ENCODE results near the gene TFDP1.

TFDP1 gene

DNA sequence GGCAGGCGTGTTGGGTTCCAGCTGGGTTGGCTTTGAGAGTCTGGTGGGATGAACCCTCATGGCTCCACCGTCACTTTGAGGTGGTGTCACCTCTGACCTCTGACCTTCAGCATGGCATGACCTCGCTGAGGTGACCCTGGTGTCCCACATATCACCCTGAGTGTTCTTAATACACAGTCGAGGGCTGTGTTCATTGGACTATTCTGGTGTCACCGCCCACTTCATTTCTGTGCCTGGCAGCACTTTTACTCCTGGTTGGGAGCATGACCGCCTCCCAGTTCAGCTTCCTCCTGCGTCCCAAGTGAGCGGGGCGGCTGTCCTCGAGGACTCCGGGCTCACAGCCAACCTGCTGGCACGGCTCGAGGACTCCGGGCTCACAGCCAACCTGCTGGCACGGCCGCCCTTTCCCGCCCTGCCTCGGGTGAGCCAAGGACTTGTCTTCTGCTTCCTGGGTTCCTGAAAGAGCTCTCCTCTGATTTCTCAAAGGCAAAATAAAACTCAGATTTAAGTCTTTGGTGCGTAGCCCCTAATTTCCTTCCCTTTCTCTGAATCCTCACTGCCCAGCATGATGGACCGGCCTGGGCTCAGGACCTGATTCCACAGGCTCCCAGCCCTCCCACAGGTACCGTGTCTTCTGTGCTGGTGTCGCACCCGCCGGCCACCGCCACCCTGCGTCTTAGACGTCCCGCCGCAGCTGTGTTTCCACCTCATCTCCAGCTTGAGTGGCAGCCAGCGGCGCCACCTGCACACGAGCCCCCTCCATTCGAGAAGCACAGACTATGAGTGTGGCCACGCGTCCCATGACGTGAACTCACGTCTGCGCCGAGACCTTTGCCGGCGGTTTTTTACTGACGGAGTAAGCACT lies 63.0 kb downstream of the TFDP1 start:
- peak; percentile 33 to 94 (median 82) for DNase-seq

DNA sequence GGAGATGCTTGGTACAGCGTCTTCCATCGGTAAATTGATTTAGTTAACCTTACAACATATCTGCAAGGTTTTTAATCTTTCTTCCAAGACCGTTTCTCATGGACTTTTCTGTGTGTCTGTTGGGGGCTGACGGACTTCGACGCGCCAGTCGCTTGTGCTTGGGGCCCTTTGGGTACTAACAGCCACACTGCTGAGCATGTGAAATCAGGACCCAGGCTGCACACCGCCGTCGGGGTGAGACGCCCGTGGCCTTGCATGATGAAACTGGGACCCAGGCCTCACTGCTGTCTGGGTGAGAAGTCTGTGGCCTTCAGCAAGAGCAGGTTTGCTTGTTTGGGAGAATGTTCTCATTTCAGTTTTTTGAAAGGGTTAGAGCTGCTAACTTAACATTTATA lies 63.7 kb downstream of the TFDP1 start:
- no peak for DNase-seq

DNA sequence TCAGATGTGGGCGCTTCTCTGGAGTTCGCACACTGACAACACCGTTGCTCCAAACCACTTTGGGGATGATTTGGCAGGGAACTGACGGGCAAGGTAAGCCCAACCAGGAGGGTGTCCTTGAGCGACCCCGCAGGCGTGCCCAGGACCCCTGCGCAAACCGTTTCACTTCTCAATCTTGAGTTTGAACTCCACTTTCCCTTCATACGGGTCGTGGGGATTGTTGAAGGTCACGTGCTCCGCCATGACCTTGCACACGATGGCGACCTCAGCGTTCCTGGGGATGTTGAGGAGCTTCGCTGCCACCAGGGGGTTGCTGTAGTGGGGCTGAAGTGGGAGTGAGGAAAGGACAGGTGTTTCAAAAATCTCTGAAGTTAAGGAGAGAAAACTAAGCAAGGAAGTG lies 64.7 kb downstream of the TFDP1 start:
- no peak for DNase-seq

DNA sequence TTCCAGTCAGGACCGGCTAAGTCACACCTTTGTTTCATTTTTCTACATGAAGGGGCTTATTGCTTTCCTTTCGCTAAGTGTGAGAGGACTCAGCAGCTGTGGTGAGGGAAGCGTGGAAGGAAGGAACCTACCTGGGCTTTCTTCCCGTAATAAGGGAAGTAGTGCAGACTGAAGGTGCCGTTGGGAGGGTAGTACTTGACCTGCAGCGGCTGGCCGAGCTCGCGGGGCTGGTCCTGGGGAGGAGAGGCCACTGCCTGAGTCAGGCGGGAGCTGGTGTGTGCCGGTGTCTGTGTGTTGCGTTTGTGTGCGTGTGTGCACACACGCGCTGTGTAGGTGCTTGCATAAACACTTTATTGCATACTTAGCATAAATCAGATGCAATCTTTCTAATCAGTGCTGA lies 65.7 kb downstream of the TFDP1 start:
- DNase-seq = no peak

DNA sequence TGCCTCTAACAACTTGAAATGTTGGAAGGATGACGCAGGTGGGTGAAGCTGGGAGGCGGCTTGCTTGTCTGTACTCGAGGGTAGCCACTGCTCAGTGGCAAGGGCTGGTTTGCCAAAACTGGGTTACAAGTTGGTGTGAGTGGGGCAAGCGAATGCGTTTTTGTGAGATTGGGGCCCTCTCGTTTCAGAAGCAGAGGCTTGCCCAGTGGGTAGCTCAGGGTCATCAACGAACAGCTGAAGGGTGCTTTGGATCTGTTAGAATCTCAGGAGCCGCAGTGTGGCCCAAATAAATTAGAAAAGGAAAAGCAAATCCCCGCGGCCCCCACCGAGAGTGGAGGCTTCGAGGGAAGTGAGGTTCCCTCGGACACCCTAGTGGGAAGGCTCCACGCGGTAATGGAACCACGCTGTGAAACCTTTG lies 66.2 kb downstream of the TFDP1 start:
- no peak for DNase-seq

DNA sequence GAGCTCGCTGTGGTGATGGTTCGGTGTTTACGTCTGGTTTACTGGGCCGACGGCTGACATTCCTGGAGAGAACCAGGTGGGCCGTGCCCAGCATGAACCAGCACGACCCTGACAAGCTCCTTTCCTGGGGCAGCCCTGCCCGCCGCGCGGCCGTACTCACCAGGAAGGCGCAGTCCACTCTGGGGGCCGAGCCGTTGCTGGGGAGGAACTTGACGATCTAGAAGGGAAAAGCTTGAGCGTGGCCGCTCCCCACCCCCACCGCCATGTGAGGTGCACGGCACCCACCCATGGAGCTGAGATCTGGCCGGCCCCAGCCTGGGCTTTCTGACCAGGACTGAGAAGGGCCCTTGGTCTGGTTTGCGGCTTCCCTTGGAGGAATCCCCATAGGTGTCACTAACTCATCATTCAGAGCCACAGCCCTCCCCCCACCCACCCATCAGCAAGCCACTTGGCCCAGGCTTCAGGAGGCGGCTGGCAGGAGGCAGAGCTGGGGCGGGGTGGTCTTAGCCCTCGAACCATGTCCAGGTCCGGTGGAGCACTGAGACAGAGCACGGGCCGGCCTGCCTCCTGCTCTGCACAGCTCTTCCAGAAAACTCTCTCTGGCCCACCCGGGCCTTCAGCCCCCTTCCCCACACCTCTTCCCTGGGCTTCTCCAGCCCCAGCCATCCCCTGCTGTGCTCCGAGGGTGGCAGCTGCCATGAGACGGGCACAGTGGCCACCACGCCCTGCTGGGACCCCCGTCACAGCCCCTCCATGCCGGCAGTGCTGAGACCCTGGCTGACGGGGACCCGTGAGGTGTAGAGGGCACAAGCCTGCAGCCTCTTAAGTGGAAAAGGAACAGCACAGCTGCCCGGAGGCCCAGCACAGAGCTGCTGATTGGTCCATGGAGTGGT lies 67.2 kb downstream of the TFDP1 start:
- DNase-seq = no peak

DNA sequence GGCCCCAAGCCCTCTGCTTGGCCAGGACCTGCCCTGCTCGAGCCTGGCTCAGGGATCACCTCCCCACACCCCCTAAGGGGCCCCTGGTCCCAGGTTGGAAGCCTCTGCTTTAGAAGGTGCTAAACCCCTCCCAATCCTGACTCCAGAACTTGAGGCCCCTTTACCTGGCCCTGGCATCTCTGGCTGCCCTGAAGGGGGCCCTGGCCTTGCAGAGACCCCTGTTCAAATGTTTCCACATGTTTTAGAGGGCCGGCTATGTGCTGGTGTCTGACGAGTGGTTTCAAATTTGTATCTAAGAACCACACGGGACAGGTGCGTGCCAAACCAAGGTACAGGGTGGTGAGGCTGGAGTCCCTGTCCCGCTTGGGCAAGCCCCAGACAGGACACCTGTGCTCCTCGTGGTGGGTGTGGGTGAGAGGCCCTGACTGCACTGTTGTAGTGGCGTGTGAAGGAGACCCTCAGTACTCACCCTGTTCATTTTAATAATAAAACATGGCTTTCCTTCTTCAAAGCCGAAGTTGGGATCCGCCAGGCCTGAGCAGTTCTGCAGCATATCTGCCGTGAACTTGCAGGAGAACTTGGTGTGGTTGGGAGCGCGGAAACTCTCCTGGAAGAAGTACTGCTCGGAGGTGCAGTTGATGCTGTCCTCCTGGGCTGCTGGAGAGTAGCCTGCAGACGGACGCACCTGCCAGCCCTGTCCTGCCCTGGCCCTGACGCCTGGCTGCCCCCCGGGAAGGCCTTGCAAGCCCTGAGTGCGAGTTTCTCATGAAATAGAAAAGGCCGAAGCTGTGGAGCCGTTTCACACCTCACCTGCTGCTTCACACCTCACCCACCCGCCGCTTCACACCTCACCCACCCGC lies 68.1 kb downstream of the TFDP1 start:
- no peak for DNase-seq

DNA sequence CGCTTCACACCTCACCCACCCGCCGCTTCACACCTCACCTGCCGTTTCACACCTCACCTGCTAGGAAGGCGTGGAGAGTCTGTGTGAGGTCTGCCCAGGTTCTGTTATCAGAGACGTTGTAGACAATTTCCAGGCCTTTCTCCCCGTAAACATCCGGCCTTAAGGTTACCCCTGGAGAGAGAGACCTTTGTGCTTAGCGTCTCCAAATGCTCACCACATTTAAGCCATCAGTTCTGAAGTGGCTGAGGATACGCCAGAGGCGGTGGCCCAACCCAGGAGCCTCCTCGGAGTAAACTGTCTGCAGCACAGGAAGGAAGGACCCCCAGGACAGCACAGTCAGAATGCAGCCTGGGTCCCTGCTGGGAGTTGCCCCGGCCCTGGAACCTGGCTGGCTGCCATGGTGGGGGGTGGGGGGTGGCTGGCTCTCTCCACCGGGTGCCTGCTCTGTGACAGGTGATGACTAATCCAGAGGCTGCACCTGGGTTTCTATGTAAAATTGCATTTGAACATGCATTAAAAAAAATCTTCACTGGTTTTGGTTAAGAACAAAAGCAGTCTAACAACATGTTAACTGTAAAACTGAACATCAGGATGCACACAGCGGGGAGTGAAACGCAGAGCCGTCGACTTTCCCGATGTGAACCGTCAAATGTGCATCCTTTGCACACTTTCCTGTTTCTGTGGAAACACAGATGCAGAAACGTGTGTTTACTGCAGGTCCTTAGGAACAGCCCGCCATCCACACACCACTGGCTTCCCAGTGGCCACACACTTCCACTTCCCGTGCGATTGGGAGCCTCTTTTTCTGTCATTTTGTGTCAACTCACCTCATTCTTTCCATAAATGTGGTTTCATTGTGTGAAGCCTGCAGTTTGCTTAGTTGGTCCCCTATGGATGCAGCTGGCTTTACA lies 69.0 kb downstream of the TFDP1 start:
- peak in 1 of 56 donors; percentile 4 for DNase-seq

DNA sequence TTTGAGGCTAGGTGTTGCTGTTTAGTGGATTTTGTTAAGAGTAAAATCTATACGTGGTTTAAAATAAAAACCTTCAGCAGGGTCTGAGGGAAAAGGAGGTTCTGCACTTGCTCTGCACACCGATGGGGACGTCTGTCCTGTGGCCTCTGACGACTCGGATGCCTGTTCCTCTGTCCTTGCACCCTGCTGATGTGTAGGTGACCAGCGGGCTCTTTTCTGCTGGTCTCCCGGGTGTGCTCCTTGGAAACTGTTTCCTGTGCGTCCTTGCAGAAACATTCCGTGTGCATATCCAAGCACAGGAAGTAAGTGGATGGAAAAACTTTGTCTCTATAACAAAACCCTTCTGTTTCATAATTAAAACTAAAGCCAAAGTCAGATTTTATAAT lies 69.6 kb downstream of the TFDP1 start:
- no peak for DNase-seq

DNA sequence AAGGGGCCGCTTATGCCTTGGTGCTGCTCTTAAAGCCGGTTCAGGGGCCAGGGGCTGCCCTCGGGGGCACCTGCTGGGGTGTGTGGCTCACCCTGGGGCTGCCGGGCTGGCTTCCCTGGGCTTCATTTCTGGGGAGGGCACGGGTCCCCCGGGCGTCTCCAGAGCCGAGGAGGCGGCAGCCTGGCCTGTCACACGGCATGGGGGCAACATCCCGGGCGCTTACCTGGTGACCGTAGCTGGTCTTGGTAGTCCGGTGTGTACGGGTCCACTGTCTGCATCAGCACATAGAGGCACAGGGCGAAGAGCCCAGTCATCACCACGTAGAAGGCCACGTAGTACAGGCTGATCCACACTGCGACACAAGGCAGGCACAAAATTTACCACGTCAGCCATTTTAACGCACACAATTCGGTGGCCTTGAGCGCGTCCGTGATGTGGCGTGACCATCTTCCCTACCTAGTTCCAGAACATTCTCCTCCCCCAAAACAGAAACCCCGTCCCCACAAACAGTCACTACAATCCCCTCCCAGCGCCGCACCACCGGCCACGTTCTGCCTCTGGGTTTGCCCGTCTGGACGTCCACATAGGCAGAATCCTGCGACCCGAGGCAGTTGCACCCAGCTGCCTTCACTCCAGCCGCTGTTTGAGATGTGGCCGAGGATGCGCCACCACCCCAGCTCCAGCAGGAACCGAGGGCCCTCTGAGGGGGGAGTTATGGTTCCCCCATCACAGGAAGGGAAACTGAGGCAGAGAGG lies 70.2 kb downstream of the TFDP1 start:
- no peak for DNase-seq

DNA sequence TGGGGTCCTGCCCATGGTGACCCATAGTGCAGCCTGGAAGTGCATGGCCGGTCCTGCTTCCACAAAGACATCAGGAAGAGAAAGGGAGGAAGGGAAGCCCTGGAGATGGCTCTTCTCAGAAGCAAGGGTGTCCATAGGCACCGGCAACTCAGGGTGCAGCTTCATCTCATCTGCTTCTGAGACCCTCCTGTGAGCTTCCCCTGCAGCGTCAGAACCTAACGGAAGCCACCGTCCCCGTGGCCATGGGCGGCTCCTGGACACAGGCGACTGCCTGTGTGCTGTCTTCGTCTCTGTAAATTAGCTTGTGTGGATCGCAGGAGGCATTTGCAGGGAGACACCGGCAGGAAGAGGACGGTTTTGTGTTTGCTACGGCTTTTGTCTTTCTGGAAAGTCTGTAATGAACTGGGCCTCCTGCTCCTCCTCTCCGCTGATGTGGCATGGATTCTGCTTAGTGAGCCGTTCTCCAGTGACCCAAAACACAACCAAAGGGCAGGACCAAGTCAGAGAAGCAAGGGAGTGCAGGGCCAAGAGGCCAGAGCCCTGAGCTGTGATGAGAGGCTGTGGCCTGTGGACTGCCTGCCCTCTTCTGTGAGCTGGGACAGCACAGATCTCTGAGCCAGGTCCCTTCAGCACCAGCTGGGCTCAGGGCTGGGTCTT lies 70.9 kb downstream of the TFDP1 start:
- no peak for DNase-seq

DNA sequence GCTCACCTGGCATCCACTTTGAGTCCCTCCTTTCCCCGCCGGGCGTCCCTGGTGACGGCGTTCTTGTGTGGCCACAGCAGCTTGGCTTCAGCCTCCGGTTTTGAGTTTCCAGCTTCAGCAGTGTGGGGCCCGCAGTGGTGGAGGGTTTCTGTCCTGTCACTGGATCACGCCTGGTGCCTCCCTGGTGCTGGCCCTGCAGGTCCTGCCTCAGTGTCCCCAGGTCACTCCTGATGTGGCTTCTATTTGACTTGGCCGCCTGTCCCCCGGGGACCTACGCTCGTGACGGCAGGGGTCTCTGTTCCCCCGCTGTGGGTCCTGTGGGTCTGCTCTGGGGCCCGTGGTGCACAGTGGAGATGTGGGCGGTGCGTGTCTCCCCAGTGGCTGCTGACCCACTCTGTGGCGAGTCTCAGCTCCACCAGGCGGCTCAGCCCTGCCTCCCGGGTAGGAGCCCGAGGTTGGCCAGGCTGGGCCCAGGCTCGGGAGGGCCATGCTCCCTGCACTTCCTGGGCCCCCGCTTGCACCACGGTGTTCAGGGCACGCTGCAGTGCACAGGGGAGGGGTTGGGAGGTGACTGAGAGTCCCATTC lies 71.5 kb downstream of the TFDP1 start:
- DNase-seq = no peak

DNA sequence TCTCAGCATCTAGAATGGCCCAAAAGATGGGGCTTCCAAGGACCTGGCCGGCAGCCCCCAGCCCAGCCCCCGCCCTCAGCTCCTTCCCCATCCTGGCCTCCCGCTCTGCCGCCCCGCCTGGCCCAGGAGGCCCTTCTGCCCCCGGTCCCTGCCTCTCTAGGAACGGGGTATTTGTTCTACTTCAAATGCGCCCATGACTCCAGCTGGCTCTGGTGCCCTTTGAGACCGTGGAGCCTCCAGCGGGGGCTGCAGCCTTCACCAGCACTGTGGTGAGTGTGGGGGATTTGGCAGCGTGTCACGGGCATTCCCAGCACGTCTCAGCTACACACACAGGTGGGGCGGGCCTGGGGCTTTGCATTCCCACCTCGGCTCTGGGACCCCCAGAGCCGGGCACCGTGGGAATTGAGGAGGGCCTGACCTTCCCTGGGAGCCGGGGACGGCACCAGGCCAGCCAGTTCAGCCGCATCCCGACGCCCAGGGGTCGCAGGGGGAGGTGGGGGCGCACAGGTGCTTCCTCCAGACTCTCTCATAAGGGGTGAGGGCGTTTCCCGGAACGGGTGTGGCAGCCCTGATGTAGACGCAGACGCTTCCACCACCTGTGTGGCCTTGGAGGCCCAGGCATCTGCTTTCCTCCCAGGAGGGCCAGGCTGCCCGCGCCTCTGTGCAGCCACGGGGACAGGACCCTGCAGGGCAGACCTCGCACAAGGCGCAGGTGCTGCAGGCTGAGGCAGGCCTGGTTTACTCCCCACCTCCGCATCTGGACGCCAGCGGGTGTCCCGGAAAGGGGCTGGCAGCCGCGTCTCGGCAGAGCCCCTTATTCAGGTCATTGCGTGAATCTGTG lies 72.5 kb downstream of the TFDP1 start:
- no peak for DNase-seq

DNA sequence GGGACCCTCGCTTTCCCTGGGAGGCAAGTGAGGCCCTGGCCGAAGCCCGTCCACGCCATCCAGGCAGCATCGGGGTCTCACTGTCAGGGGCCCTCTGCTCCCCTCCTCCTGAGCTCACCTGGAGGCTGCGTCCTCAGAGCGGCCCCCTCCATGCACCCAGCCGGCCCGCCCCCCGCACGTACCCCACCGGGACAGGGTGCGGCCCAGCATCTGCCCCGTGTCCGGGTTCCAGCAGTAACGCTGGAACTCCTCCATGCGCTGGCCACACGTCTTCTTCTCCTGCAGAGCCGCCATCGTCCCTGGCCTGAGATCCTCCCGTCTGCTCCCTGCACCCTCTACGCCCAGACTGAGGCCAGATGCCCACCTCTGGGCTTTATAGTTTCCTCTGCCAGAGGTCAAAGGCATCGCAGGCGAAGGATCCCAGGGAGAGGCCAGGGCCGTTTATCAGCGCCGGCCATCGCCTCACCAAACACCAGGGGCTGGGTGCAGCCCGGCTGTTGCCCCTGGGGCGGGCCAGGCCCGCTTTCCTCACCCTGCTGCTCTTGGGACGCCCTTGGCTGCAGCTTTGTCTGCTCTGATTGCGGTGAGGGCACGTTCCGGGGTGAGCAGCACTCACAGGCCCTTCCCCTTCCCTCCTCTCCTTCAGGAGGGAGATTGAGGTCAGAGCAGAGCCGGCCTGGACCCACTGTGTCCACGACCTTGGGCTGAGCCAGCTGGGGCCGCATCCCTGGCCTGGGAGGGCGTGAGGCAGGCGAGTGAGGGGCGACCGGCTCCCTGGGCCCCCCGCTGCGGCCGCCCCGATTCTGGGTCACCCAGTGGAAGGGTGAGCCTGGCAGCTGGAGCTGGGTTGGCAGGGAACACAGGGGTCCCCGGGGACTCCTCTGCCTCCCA lies 73.5 kb downstream of the TFDP1 start, which contains the start of gene ATP4B:
Gene ATP4B (minus strand): TSS at position 348 of the 891 bp plus-strand sequence. CDS start 54 bp downstream, at position 294.
- DNase-seq = no peak

DNA sequence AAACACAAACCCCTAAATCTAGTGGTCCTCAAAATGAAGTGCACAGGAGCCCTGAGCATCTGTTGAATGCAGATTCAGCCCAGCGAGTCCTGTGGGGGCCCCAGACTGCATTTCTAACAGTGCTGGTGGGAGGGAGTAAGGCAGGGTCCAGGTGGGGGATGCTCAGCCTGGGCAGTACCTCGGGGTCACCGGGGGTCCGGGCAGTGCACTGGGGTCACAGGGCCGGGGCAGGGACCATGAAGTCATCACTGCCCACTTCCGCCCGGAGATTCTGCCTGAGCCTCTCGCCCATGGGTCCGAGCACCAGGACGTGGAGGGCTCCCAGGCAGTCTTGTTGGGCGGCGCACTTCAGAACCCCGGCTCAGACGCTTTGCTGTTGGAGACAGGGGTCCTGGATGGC lies 74.3 kb downstream of the TFDP1 start:
- DNase-seq = no peak

DNA sequence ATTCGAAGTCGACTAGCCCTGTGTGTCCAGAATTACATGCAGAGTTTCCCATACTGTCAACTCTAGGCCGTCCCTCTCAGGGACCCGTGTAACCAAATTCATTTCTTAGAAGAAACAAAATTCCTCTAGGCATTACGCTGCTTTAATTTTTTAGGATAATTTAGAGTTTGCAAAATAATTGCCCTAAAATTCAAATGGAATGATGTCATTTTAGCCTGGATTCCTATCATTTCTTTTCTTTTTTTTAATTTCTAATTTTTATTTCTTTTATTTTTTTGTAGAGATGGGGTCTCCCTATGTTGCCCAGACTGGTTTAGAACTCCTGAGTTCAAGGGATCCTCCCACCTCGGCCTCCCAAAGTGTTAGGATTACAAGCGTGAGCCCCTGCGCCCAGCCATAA lies 74.8 kb downstream of the TFDP1 start:
- DNase-seq = no peak

DNA sequence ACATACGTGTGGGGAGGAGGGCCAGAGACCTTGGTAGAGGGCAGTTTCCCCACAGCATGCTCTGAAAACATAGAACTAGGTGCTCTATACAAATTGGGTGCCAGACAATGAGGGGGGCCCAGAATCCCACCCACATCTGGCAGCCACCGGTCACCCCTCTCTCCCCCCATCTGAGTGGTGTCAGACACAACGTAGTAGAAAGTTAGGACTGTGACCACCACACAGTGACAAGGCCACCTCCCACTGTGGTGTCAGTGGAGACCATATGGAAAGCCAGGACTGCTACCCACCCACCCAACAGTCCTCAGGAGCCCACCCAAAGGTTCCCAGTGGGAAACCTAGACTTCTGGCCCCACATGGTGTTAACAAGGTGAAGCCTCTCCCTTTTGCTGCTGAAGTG lies 75.5 kb downstream of the TFDP1 start:
- no peak for DNase-seq

All from nucleus accumbens (tissue), 56 donors.